ENCODE measurements around the gene CDKAL1.
"Not testable (repeated sequence)": the region's sequence is repeated elsewhere in the genome, so short reads cannot be mapped to it uniquely, and the experiment has no call there.

Gene CDKAL1

DNA sequence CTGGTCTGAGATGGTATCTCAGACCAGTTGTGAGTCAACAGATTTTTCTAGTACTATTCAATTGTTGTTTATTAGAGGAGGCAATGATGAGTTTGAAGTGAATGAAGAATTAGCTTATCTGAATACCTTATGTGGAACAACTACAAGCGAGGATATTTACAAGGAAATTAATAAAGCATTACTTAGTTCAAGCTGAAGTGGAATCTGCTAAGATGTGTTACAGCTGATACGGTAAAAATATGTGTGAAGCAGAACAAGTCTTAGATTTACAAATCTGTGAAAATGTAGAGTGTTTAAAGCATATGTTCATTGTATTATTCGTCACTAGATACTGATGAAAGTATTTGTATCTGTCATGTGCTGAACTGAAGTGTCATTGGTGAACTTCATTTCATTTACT is 272.4 kb downstream of the CDKAL1 start:
- no peak for DNase-seq

DNA sequence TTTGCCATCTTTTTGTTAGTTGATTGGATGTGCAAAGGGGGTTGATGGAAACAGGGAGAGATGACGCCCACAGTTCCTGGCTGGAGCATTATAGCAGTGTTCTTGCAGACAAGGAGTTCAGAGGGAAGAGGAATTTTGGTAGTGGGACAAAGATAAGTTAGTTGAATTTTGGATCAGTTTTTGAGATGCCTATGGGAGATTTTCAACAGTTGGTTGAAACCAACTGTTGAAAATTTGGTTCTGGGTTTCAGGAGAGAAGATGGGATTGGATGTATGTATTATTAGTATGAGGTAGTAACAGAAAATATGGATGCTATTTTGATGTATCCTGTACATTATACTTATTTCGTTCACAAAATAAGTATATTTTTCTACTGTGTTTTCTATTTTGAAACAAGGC is 274.2 kb downstream of the CDKAL1 start:
- DNase-seq = no peak

DNA sequence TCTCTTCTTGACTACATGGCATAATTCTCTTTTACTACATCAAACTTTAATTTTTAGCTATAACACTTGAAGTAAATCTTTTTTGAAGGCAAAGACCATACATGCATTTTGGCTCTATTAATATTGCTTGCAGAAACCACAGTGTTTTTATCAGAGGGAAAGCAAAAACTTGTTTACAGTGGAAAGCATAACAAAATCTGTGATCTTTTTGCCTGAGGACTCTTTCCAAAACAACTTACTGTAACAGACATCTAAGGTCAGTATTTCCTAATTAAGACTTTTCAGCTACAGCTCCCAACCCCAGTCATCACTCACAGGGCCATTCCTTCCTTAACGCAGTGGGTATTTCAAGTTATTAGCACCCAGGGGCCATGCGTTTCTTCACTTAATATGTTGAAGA is 274.7 kb downstream of the CDKAL1 start:
- no peak for DNase-seq

DNA sequence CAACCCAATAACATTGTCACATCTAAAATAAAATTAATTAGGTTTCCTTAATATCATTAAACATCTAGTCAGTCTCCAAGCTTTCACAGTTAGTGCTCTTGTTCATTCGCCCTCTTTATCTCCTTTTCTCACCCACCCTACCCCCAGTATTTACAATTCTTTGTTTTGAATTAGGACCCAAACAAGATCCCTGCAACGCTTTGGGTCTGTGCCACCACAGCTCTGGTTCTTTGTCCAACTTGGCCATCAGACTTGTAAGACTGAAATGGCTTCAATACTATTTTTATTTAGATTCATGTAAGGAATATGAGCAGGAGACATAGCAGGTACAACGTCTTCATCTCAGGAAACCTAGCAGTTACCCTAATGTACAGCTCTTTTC is 276.5 kb downstream of the CDKAL1 start:
- DNase-seq = no peak

DNA sequence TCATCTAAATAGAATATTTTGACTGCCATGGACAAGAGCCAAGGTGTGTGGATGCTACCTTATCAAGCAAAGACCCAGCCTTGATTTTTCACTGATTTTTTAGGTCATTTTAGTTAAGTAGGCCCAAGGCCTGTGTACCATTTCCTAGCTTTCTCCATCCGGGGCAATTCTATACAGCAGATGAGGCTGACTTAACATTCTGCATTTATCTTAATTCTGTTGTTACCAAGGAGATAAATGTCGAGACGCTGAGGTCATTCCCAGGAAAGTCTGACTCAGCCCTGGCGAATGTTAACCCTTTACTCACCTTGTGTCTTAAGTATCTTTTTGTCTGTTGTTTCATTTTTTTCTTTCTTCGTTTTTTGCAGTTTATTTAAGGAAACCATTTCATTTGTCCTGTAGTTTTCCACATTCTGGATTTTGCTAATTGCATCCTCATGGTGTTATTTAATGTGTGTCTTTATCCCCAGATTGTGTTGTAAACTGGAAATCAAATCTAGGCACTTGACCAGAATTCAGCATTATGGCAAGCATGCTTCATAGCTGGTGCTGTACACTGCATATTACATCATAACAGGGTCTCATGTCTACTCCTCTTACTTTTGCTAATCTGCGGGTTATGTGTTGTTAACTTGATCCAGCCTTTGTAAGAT is 277.0 kb downstream of the CDKAL1 start:
- DNase-seq = no peak

DNA sequence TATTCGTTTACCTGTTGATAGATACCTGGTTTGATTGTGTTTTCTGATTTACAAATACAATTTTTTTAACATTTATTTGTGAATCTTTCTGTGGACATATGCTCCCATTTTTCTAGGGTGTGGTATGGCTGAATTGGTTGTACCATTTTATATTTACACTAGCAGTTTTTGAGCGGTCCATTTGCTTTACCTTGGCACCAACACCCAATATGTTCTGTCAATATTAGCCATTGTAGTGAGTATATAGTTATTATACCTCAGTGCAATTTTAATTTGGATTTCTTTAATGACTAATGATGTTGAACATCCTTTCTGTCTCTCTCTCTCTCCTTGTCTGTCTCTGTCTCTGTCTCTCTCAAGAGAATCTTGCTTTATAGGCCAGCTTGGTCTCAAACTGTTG is 278.5 kb downstream of the CDKAL1 start:
- no peak for DNase-seq

DNA sequence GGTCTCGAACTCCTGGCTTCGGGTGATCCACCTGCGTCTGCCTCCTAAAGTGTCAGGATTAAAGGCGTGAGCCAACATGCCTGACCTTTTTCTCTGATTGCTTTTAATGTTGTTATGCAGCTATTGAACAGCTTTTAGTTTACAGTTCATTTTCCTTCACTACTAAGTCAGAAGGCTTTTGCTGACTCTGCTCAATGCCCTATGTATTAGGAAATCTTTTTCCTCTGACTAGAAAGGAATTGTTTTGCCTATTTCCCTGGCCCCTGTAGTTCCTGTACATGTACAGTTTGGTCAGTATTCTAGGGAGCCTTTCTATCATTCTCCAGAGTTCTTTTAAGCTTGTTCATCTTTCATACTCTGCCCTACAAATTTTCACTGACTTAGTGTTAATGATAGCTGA is 280.2 kb downstream of the CDKAL1 start:
- DNase-seq = no peak

DNA sequence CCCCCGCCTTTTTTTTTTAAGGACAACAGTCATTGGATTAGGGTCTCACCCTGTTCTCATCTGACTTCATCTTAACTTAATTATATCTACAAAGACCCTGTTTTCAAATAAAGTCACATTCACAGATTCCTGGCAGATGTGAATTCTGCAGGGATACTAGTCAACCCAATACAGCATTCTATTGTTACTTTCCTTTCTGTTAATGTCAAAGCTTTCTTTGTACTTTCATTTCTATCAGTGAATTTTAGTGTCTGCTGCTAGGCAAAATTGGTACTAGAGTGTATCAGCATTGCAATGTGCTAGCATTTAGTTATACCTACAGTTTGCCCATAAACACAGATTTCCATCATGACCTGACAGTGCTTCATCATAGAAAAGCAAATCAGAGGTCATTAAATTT is 281.9 kb downstream of the CDKAL1 start:
- no peak for DNase-seq

DNA sequence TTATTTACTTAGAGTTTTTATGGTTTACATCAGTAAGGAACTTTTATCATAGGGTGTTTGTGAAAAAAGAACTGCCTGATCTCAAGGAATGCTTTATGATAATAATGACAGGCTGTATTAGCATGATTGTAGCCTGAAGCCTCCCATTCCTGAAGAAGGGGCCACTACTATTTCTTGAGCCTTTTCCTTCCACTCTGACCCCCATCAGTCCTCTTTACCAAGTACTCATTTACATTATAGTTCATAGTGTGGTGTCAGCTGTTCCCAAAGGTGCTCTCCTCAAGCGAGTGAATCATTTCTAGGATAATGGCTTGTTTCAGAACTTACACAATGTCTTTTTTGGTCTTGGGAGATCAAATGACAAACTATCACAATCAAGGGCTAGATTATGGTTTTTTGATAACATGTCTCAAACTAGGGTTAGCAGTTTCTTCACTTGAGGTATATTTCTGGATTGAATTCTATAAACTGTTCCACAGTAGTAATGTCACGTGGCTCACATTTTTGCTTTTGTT is 283.6 kb downstream of the CDKAL1 start:
- DNase-seq = no peak

DNA sequence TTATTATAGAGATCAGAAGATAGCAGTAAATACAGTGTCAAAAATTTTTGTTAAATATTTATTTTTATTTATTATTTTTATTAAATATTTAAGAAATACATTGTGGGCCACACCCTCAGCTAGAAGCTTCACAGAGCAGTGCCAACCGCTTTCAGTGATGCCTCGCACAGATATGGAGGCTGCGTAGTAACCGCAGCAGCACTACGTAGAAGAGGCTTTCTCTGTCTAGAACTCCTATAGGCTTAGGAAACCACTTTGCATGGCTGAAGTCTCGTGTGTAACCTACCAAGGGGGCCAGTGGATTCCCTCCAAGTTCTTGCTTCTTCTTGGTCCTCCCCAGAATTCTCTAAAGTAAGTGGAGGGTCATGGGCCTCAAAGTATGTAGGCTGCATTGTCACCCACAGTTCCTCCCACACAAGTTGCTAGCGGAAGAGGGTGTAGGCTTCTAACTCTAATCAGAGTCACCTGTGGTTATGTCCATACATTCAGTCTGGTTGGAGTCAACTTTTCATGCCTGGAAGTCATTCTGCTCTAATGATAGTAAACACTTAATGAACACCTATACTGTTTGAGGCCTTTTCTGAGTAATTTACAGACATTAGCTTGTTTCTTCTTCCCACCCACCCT is 285.6 kb downstream of the CDKAL1 start:
- no peak for DNase-seq

DNA sequence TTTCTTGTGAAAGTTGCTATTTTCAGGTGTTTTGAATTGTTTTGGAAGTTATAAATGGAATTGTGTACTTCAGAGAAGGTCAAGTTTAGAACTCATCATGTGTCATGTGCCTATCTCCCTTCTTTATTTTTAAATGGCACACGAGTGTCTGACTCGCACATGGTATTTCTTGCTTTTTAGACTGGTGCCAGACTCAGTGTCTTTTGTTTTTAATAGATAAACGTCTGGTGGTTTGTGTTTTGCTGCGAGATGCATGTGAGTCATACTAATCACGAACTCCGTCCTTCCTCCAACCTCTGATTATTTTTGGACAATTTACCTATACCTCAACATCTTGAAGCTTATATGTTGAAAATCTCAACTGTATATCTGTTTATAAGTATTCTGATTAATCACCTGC is 292.1 kb downstream of the CDKAL1 start:
- no peak for DNase-seq

DNA sequence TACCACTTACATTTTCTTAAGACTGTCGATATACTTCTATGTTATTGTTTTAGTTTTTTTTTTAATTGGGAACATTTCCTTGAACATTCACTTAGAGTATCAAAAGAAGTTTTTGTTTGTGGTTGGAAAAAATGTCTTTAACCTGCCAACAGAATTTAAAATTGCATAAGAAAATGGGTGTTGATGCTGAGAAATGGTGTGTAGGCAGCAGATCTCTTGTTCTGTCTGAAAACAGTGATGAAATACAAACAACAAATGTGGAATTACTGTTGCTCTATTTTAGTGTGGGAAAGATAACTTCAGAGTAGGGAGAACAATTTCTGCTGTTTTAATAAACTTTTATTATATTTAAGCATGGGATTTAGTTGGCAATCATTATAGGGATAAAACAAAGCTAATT is 293.5 kb downstream of the CDKAL1 start:
- no peak for DNase-seq

DNA sequence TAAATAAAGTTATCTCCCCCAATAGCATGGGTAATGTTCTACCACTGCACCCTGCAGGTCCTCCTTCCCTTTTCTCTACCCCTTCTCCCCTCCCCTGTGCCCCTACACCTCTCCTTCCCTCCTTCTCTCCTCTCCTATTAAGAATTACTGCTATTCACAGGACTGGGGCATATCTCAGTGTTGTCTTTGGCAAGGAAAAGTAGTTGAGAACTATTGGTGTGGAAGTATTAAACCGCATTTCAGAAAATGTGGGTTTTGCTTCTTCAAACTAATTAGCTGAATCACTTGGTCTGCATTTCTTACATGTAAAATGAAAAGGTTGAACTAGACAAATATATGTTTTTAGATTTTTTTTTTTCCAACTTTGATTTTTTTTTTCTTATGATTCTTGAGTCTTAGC is 296.3 kb downstream of the CDKAL1 start:
- DNase-seq = no peak

DNA sequence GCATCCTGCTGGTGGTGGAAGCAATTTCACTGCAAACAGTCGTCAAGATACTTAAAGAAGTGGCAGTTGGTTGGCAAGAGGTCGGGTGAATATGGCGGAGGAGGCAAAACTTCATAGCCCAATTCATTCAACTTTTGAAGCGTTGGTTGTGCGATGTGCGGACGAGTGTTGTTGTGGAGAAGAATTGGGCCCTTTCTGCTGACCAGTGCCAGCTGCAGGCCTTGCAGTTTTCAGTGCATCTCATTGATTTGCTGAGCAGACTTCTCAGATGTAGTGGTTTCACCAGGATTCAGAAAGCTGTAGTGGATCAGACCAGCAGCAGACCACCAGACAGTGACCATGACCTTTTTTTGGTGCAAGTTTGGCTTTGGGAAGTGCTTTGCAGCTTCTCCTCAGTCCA is 297.0 kb downstream of the CDKAL1 start:
- DNase-seq = not testable (repeated sequence)

DNA sequence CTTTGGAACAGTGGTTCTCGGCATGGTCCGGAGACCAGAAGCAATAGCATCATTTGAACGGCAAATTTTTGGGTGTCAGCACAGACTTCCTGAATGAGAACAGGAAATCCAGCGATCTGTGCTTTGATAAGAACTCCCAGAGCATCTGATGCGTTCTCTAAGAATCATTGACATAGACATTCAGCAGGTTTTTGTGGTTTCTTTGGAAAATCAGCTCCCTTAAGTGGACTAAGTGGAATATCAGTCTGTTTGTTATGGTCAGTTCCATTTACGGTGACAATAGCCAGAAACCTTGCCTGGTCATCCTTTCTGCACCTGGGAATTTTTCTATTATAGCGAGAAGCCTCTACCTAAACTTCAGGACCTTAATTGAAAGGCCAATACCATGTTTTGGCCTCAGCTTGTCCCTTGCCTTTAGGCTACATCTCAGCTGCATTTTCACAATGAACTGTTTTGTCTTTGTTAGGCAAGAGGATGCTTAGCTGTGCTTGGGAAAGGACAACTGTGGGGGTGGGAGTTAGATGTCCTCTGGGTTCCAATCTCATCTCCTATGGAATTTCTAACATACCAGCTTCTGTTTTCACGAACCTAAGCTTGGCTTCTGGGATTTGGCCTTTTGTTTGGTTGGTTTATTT is 299.7 kb downstream of the CDKAL1 start:
- no peak for DNase-seq

DNA sequence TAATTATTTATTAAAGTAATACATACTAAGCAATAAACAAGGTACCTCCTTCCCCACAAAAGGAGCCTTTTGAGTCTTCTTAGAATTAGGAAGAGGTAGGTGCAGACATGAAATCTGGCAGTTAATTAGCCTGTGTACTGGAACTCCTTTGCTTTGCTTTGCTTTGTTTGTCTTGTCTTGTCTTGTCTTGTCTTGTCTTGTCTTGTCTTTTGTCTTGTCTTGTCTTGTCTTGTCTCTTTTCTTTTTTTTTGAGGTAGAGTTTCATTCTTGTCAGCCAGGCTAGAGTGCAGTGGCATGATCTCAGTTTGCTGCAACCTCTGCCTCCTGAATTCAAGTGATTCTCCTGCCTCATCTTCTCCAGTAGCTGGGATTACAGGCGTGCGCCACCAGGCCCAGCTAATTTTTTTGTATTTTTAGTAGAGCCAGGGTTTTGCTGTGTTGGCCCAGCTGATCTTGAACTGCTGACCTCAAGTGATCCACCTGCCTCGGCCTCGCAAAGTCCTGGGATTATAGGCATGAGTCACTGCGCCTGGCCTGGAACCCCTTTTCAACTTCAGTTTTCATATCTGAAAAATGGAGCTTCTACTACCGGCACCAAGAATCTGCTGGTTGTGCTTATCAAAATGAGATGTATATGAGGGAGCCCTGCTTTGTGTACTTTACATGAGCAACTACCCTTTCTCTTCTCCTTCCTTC is 301.2 kb downstream of the CDKAL1 start:
- DNase-seq = no peak

DNA sequence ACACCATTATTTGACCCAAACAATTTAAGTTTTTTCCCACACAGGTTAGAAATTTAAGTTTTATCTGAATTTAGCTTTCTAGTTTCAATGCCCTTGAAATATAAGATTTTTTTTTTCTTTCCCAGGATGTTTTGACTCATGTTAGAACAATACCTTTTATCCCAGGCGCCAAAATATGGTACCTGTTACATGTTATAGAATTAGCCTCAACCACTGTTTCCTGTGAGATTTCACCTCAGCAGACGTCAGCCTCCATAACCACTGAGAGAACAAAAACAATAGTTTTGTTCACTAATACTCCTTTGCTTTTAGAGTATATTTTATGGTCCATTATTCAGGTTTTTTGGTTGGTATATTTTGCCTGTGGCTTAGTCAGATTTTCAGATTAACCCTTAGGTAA is 302.9 kb downstream of the CDKAL1 start:
- no peak for DNase-seq

DNA sequence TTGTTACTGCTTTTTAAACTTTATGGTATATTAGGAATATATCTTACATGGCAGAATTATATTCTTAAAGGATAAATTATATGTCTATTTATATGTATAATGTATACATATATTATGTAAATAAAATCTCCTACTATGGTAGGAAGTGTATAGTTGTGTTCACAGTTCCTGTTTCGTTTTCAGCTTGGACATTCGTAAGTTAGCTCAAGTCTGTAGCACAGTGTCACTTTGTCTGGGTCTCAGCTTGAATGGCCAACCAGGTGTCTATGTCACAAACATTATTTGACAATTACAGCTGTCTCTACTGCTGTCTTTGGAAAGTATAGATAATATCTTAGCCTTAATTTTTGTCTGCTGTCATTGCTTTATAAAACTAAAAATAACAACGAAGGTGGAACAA is 303.9 kb downstream of the CDKAL1 start:
- no peak for DNase-seq

DNA sequence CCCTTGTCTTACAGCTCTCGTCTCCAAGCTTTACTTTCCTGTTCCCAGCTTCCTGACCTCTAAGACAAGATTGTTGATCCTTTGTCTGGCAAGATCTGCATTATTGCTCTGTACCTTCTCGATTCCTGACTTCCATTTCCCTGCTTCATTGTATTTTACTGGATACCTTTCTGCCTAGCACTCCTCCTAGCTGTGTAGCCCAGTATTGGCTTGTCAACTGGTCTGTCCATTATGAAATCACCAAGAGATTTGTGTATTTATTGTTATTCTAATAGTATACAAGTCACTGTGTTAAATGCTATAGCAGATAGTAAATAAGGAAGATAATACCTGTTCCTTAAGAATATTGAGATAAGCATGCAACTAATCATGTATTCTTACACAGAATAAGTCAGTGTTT is 305.4 kb downstream of the CDKAL1 start:
- DNase-seq = no peak

DNA sequence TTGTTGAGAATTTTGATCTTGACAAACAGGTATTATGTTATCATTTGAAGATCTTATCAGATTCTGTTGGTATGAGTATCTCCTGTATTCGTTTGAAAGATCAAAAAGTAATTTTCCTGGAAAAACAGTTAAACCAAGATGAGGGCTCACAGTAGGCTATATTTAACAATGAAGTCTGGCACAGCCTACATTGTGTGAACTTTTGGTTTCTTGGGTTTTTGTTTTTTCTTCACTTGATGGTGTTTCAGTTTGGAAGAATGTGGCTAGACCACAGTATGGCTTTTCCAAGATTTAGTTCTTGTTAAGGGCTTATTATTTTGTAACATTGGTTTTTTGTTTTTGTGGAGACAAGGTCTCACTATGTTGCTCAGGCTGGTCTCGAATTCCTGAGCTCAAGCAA is 306.4 kb downstream of the CDKAL1 start:
- DNase-seq = no peak

DNA sequence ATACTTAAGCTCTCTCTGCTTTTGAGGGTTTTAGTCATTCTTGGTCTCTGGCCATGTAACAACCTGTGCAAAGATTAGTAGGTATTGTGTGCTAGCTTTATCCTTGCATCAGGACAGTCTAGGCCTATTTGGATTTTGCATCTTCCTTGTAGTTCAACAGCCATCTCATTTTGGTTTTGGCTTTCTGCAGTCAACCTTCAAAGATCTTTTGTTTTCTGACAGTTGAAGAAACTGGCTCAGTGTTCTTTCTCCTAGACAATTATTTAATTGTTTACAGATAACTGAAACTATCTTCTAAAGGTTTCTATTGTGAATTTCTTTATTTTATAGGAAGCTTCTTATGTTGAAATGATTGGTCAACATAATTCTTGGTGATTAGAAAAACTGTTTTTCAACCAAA is 307.5 kb downstream of the CDKAL1 start:
- DNase-seq = no peak

DNA sequence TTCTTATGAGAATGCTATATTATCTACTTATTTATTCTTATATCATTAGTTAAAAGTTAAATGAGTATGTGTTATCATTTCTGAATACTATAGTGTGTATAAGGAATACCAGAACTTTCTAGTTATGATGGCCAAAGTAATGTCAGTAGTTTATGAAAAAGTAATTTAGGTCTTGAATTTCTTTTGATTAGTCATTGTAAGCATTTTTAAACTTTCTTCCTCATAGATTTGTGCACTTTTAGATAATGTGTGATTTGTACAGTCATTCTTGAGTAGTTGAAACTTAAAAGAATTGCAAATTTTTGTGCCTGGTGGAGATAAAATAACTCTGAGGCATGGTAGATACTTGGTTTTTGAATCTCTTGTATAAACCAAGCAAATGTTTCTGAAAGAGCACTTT is 311.3 kb downstream of the CDKAL1 start:
- DNase-seq = no peak

DNA sequence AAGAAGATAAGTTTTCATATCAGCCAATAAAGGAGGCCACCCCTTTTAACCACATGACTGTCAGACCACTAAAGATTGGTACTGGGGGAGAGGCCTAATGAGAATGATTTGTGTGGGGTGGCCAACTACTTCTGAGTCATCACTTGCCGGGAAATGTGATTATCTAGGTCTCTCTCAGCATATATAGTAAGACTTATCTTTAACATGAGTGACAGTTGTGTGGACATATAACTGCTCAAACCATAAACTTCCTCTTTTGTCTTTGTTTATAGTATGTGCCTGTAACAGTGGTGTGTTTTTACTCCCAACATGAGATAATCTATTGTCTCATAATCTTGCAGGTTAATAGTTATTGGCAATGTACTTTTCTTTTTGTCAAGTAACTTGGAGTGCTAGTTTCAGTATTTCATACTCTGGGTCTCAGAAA is 312.4 kb downstream of the CDKAL1 start:
- no peak for DNase-seq

DNA sequence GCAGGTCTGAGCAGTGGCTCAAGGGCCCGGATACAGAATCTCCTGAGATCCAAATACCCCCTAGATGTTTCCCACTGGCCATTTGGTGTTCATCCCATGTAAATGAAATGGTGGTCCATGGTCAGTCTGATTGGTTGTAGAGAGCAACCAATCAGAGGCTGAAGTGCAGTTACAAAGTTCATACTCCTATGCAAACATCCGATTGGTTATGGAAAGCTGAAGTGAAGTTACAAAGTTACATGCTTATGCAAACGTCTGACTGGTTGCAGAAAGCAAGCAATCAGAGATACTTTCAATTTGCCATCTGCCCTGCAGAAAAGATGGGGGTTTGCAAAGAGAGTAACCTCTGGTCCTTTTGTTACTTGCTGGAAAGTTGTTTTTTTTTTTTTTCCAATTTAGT is 313.6 kb downstream of the CDKAL1 start:
- no peak for DNase-seq
